ENCODE data around the gene HOXA2.

Gene HOXA2

DNA sequence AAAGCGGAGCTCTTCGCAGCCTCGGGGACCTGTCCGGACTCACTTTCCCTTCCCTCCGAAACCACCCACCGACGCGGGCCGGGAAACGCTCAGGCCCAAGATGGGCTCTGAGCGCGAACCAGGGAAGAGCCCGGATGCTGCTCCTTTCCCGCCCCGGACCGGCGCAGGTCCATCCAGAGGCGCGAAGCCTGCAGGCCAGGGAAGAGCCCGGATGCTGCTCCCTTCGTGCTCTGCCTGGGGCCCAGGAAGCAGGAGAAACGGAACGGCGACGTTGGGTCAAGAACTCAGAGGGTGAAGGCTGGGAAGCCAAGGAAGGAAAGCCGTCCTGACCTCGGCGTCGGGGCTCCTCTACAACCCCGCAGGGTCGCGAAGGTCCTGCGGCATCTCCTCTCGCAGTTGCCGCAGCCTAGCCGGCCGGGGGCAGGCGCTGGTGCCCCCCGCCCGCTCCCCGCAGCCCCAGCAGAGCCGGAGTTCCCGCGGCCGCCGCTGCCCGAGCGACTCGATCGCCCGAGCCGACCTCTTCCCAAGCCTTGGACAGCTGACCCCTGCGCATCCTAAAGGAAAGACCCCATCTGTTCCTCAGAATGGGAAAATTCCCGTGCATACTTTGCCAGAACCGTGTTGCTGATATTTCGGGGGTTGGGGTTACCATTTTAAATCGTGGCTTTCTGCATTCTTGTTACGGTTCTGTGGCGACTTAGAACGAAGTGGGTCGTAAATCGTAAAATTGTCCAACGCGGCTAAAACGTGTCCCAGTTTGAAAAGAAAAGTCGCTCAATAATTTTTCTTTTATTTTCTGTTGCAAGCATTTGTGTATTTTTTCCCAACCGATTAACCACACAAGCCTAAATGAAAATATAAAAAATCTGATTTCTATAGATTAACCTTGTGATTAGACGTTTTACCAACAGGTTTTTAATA lies 14.2 kb downstream of the HOXA2 start:
- Mint-ChIP-seq H3K9me3 (no peaks in the 10 kb centered on the region), H3K27me3 (peaks cover 66 to 70% of the 10 kb centered on the region in 2 donors), H3K27ac (no peak overlapping the region), H3K36me3 (ENCODE audit: insufficient read depth) (peaks cover 3% of the 10 kb centered on the region), H3K4me1 (ENCODE audit: low read depth in 2 of 2) (peaks cover 2 to 4% of the 10 kb centered on the region in 2 donors), H3K4me3 (peak overlapping the region in 1 of 2 donors; percentile 44)
- ATAC-seq (replicated peaks) (no peak), DNase-seq (no peak)

DNA sequence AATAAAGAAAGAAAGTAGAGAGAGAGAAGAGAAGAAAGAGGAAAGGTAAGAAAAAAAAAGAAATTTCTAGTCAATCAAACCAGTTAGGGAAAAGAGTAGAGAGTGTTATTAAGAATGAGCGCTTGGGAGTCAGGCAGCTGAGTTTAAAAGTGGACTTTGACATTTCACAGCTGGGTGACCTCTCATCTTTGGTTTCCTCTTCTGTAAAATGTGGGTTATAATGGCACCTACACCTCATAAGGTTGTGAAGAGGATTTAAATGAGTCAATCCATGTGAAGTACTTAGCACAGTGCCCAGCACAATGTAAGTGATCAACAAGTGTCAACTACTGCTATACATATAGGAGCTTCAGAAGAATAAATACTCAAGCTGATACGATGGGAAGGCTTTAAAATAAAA lies 18.8 kb downstream of the HOXA2 start:
- no peak for DNase-seq
- H3K4me1 Mint-ChIP-seq (ENCODE audit: low read depth in 2 of 2): peaks cover 0 to 4% of the 10 kb centered on the region in 2 donors
- H3K36me3 Mint-ChIP-seq (ENCODE audit: insufficient read depth): peaks cover 3% of the 10 kb centered on the region
- ATAC-seq (replicated peaks): no peak
- no peak overlapping the region for H3K27ac Mint-ChIP-seq
- H3K9me3 Mint-ChIP-seq: no peaks in the 10 kb centered on the region
- H3K27me3 Mint-ChIP-seq: peaks cover 23 to 24% of the 10 kb centered on the region in 2 donors
- H3K4me3 Mint-ChIP-seq: no peak overlapping the region

DNA sequence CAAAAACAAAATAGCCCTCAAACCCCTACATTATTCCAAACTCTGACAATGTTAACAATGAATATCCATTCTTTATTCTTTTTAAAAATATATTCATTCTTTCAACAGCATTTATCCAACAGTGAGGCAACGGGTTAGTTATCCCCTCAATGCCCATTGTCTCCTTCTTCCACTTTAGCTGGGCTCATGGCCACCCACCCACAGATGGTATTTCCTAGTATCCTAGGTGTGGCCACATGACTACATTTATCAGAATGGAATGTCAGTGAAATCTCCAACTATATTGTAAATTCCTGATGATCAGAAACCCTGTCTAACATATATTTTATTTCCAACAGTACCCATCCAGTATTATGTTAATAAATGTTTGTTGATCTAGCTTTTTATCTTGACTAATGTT lies 20.3 kb downstream of the HOXA2 start:
- H3K27ac Mint-ChIP-seq: no peak overlapping the region
- peaks cover 0 to 1% of the 10 kb centered on the region in 2 donors for H3K4me1 Mint-ChIP-seq (ENCODE audit: low read depth in 2 of 2)
- DNase-seq: no peak
- no peak for ATAC-seq (replicated peaks)
- H3K27me3 Mint-ChIP-seq: peaks cover 8 to 11% of the 10 kb centered on the region in 2 donors
- peaks cover 2% of the 10 kb centered on the region for H3K36me3 Mint-ChIP-seq (ENCODE audit: insufficient read depth)
- H3K9me3 Mint-ChIP-seq: no peaks in the 10 kb centered on the region
- no peak overlapping the region for H3K4me3 Mint-ChIP-seq

DNA sequence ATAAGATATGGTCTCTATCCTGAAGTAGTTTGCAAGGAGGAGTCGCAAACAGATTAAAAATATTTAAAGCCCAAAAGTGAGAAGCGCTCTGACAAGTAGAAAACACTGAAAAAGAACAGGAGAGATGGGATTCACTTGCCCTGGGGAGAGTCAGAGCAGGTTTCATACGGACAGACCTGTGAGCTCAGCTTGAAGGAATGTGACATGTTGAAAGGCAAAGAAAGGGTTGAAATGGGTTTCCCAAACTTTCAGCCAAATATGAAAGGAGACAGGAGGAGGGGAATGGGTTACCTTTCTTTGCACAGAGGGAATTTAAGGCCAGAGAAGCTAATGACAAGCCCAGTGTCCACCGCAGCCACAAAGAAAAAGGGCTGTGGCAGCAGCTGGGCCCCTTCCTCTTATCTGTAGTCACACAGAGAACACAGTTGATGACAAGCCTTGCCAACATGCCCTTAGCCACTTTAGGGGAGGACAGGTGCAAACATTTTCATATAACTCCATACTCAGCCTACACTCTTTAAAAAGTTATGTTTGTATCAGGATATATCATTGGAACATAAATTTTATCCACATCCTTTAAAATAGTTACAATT lies 21.5 kb downstream of the HOXA2 start:
- H3K9me3 Mint-ChIP-seq: no peaks in the 10 kb centered on the region
- ATAC-seq (replicated peaks) (no peak), DNase-seq (no peak)
- no peak overlapping the region for H3K27ac Mint-ChIP-seq
- peaks cover 0 to 1% of the 10 kb centered on the region in 2 donors for H3K4me1 Mint-ChIP-seq (ENCODE audit: low read depth in 2 of 2)
- no peaks in the 10 kb centered on the region for H3K36me3 Mint-ChIP-seq (ENCODE audit: insufficient read depth)
- no peak overlapping the region for H3K4me3 Mint-ChIP-seq
- H3K27me3 Mint-ChIP-seq: peaks cover 3 to 6% of the 10 kb centered on the region in 2 donors

DNA sequence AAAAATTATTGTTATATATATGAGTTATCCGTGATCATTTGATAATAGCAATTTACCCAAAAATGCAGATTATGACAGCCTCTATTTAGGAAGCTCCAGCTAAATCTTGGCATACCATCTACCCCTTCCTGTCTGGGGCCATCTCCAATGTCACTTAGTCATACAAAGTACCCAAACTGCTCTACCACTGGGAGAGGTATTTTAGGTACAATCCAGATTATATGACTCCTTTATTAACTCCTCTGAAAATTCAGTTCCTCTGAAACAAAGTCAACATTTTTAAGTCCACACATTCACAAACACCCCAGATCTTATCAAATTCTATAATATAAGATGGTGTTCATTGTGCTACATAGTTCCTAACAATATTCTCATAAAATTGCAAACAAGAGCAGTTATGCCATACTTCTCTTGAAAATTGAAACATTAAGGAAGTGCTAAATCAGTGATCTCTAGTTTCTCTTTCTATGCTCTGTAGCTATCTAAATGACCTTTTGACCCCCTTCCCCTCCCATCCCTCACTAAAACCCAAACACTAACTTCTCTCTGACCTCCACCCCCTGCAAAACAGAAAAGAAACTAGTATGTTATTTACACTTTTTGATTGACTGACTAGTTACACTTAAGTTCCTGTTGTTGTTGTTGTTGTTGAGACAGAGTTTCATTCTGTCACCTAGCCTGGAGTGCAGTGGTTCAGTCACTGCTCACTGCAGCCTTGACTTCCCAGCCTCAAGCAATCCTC lies 23.1 kb downstream of the HOXA2 start:
- Mint-ChIP-seq H3K27me3 (peaks cover 6 to 19% of the 10 kb centered on the region in 2 donors), H3K4me1 (ENCODE audit: low read depth in 2 of 2) (peaks cover 0 to 1% of the 10 kb centered on the region in 2 donors), H3K36me3 (ENCODE audit: insufficient read depth) (no peaks in the 10 kb centered on the region), H3K9me3 (no peaks in the 10 kb centered on the region), H3K4me3 (no peak overlapping the region), H3K27ac (no peak overlapping the region)
- DNase-seq (no peak), ATAC-seq (replicated peaks) (no peak)

DNA sequence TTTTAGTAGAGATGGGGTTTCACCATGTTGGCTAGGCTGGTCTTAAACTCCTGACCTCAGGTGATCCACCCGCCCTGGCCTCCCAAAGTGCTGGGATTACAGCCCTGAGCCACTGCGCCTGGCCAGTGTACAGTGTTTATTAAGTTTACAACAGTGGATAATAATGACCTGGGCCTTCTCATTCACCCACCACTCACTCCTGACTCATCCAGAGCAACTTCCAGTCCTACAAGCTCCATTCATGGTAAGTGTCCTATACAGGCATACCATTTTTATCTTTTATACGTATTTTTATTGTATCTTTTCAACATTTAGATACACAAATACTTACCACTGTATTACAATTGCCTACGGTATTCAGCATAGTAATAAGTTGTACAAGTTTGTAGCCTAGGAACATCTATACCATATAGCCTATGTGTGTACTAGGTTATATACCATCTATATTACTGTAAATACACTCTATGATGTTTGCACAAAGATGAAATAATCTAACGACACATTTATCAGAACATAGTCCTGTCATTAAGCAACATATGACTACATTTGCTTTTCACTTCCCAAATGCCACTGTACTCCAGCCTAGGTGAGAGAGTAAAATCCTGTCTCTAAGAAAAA lies 23.8 kb downstream of the HOXA2 start:
- no peak for DNase-seq
- Mint-ChIP-seq H3K4me3 (no peak overlapping the region), H3K27me3 (peaks cover 6 to 26% of the 10 kb centered on the region in 2 donors), H3K27ac (no peak overlapping the region), H3K9me3 (no peaks in the 10 kb centered on the region), H3K36me3 (ENCODE audit: insufficient read depth) (no peaks in the 10 kb centered on the region), H3K4me1 (ENCODE audit: low read depth in 2 of 2) (peaks cover 0 to 1% of the 10 kb centered on the region in 2 donors)
- ATAC-seq (replicated peaks): no peak

DNA sequence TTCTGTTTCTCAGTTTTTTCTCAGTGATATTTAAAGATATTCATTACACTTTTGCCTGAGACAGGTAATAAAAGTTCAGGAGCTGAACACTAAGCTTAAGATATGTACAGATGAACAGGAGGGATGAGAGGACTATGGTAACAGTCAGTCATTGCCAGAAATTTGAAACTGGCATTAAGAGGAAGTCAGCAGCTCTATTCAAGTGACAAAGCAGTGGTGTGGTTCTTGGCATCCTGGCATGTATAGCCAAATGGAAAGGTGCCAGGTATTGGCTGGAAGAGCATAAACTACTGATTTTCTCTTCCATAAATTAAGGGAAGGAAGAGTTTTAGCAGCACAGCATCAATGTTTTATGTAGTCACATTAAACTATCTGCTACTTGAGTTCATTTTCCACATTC lies 29.4 kb downstream of the HOXA2 start:
- H3K4me1 Mint-ChIP-seq (ENCODE audit: low read depth in 2 of 2): no peaks in the 10 kb centered on the region
- H3K36me3 Mint-ChIP-seq (ENCODE audit: insufficient read depth): no peaks in the 10 kb centered on the region
- no peak overlapping the region for H3K4me3 Mint-ChIP-seq
- no peaks in the 10 kb centered on the region for H3K9me3 Mint-ChIP-seq
- DNase-seq (no peak), ATAC-seq (replicated peaks) (no peak)
- no peak overlapping the region for H3K27ac Mint-ChIP-seq
- H3K27me3 Mint-ChIP-seq: peaks cover 12 to 36% of the 10 kb centered on the region in 2 donors

DNA sequence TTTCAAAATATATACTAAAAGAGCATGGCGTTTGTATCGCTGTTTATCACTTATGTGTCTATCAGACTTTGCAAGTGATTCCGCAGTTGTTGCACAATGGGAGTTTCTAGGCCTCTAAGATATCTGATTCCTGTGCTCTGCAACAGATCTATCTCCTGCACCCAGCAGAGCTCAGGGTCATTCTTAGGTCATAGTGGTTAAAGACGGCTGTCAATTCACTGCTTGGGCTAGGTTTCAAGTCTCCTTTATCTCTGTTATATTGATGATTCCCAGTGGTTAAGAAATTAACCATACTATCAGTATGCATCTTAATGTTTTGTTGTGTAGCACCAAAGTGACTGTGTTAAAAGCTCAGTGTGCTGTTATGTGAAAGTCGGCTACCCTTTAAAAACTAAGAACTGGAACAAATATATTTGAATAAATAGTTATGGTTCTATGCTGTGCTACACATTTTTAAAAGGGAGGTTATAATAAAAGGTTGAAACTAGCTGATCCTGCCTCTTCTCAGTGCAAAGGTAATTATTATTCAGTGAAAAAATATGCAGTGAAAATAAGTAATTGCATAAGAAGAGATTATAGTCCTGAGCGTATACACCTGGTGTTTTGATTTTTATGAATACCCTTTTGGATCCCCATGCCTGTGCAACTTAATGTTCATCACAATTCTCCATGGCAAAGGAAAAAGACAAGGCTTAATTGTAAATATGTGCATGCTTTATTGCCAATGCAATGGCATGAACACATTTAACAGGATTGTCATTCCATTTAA lies 30.7 kb downstream of the HOXA2 start:
- Mint-ChIP-seq H3K27me3 (peaks cover 23 to 46% of the 10 kb centered on the region in 2 donors), H3K27ac (no peak overlapping the region), H3K9me3 (no peaks in the 10 kb centered on the region), H3K36me3 (ENCODE audit: insufficient read depth) (no peaks in the 10 kb centered on the region), H3K4me1 (ENCODE audit: low read depth in 2 of 2) (no peaks in the 10 kb centered on the region), H3K4me3 (no peak overlapping the region)
- DNase-seq (no peak), ATAC-seq (replicated peaks) (no peak)

DNA sequence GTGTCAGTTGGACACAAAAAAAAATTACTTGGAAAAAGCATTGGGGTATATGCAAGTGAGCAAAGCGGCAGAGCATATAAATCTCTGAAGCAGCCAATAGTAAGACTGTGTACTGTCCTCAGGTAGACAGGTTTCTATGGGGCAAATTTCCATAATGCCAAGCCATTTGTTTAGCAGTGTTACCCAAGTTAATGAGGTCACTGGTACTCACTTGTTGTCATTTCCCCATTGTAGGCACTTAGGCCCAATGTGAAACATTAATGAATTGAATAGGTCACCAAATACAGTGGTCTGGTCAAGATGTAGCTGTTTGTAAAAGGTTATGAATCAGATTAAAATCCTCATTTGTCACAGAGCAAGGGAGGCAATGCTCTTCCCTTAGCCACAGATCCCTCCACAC lies 34.2 kb downstream of the HOXA2 start:
- Mint-ChIP-seq H3K4me3 (no peak overlapping the region), H3K9me3 (no peaks in the 10 kb centered on the region), H3K4me1 (ENCODE audit: low read depth in 2 of 2) (no peaks in the 10 kb centered on the region), H3K27me3 (peaks cover 20% of the 10 kb centered on the region in 2 donors), H3K27ac (no peak overlapping the region), H3K36me3 (ENCODE audit: insufficient read depth) (no peaks in the 10 kb centered on the region)
- DNase-seq (no peak), ATAC-seq (replicated peaks) (no peak)

DNA sequence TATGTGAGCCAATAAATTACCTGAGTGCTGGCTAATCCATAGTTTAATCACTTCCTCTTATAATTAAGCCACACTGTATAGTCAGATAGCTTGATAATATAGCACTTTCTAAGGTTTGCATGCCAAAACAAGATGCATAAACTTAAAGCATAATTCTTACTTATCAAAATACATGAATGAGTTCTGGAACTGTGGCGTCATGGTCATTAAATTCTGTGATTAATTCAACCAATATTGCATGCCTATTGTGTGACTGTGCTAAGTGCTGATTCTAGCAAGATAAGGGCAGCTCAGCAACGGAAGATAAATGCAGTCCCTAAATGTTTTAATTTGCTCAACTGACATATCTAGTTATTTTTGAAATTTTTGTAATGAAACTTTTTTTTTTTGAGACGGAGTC lies 36.3 kb downstream of the HOXA2 start:
- H3K9me3 Mint-ChIP-seq: no peaks in the 10 kb centered on the region
- no peaks in the 10 kb centered on the region for H3K36me3 Mint-ChIP-seq (ENCODE audit: insufficient read depth)
- no peak overlapping the region for H3K27ac Mint-ChIP-seq
- H3K27me3 Mint-ChIP-seq: peaks cover 20% of the 10 kb centered on the region in 2 donors
- ATAC-seq (replicated peaks) (no peak), DNase-seq (no peak)
- H3K4me1 Mint-ChIP-seq (ENCODE audit: low read depth in 2 of 2): no peaks in the 10 kb centered on the region
- no peak overlapping the region for H3K4me3 Mint-ChIP-seq

DNA sequence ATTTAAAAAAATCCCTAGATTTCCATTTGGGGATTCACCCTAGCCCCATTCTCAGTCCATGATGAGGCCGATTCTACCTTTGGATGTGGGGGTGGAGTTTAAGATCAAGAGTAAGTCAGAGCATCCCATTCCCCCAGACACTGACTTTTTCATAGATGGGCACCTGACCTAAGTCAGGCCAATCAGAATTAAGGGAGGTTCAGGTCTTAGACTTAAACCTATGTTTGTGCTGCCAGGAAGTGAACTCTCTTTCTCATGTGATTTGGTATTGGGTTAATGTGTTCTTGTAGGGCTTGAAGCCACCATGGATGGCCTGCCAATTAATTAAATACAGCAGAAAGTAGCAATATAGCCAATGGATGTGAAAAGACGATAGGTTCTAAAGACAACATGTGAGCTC lies 36.8 kb downstream of the HOXA2 start:
- H3K27ac Mint-ChIP-seq: no peak overlapping the region
- DNase-seq (no peak), ATAC-seq (replicated peaks) (no peak)
- no peaks in the 10 kb centered on the region for H3K9me3 Mint-ChIP-seq
- H3K27me3 Mint-ChIP-seq: peaks cover 23 to 24% of the 10 kb centered on the region in 2 donors
- H3K36me3 Mint-ChIP-seq (ENCODE audit: insufficient read depth): no peaks in the 10 kb centered on the region
- H3K4me3 Mint-ChIP-seq: no peak overlapping the region
- H3K4me1 Mint-ChIP-seq (ENCODE audit: low read depth in 2 of 2): no peaks in the 10 kb centered on the region

DNA sequence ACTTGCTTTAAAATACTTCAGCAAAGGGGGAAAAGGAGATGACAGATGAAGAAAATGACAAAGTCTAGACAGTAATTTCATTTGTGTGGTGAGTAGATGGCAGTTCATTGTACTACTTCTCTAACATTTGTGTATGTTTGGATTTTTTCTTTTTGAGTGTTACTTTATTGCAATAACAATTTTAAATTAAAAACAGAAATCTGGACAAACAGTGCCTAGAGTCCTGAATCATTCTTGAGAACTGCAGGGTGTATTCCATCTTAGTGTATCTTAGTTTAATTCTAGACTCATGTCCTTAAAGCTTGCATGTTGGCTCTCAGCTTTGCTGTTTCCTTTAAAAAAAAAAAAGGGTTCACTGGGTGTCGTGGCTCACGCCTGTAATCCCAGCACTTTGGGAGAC lies 37.8 kb downstream of the HOXA2 start:
- Mint-ChIP-seq H3K36me3 (ENCODE audit: insufficient read depth) (no peaks in the 10 kb centered on the region), H3K4me1 (ENCODE audit: low read depth in 2 of 2) (no peaks in the 10 kb centered on the region), H3K27me3 (peaks cover 32 to 35% of the 10 kb centered on the region in 2 donors), H3K4me3 (no peak overlapping the region), H3K27ac (no peak overlapping the region), H3K9me3 (no peaks in the 10 kb centered on the region)
- DNase-seq (no peak), ATAC-seq (replicated peaks) (no peak)

DNA sequence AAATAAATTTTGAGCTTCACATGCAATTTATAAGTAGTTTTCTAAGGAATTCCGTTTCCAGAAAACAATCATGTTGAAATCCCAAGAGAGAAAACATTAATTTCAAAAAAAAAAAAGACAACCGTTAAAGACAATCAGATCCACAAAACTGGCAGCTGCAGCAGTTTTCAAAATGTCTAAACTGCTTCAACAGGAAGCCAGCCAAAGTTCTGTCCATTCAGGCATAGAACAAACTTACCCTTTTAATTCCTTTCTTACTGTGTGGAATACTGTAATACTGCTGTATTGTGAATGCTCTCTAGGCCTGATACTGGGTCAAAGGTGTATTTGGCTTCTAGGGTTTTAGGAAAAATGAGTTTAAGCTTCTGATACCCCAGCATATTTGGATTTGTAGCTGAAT lies 38.3 kb downstream of the HOXA2 start:
- Mint-ChIP-seq H3K4me3 (no peak overlapping the region), H3K4me1 (ENCODE audit: low read depth in 2 of 2) (no peaks in the 10 kb centered on the region), H3K9me3 (no peaks in the 10 kb centered on the region), H3K27me3 (peaks cover 32 to 39% of the 10 kb centered on the region in 2 donors), H3K27ac (no peak overlapping the region), H3K36me3 (ENCODE audit: insufficient read depth) (no peaks in the 10 kb centered on the region)
- ATAC-seq (replicated peaks) (no peak), DNase-seq (no peak)
